Smooth muscle cell (in vitro differentiated cells): ENCODE measurements around the gene ASPDH. TPM values are rescaled to one million over a fixed set of nuclear protein-coding genes. Genes with fewer than 3 reads are reported as not detected.

Source experiments
- DNase-seq: peaks from one replicate; lab custom pipeline; 2025; ENCODE audit not compliant: unreplicated experiment; lab: John Stamatoyannopoulos, UW
- H2AFZ ChIP-seq: fragments of 200-600 bp; sonication (generic); 2 replicates; pipeline ENCODE4 v1.6.0; 2016; ENCODE audit warnings: antibody characterized with exemption, low read depth, mild to moderate bottlenecking
- H3F3A ChIP-seq: fragments of 200-600 bp; sonication (generic); 2 replicates; pipeline ENCODE4 v1.6.0; 2017; ENCODE audit warnings: antibody characterized with exemption, low read depth
- H3K27ac ChIP-seq: fragments of 200-600 bp; sonication (generic); 2 replicates; pipeline ENCODE4 v1.5.1; 2016; ENCODE audit warnings: low read depth, mild to moderate bottlenecking
- H3K27me3 ChIP-seq: fragments of 200-600 bp; sonication (generic); 2 replicates; pipeline ENCODE4 v1.6.1; 2016; ENCODE audit warnings: low read depth, mild to moderate bottlenecking
- H3K36me3 ChIP-seq: fragments of 200-600 bp; sonication (generic); 2 replicates; pipeline ENCODE4 v1.5.1; 2016; ENCODE audit warnings: low read depth
- H3K4me1 ChIP-seq: fragments of 200-600 bp; sonication (generic); 2 replicates; pipeline ENCODE4 v1.5.1; 2016; ENCODE audit warnings: low read depth
- H3K4me2 ChIP-seq: fragments of 200-600 bp; sonication (generic); 2 replicates; pipeline ENCODE4 v1.6.0; 2016; ENCODE audit warnings: mild to moderate bottlenecking
- H3K4me3 ChIP-seq: fragments of 200-600 bp; sonication (generic); 2 replicates; pipeline ENCODE4 v1.5.1; 2016; ENCODE audit warnings: mild to moderate bottlenecking
- H3K79me2 ChIP-seq: fragments of 200-600 bp; sonication (generic); 2 replicates; pipeline ENCODE4 v1.6.0; 2016; ENCODE audit warnings: low read depth, mild to moderate bottlenecking
- H3K9ac ChIP-seq: fragments of 200-600 bp; sonication (generic); 2 replicates; pipeline ENCODE4 v1.6.0; 2016; ENCODE audit warnings: low read depth
- H3K9me3 ChIP-seq: fragments of 200-600 bp; sonication (generic); replicated peaks from 2 replicates; pipeline ENCODE4 v1.5.1; 2016; ENCODE audit warnings: low read depth
- H4K20me1 ChIP-seq: fragments of 200-600 bp; sonication (generic); 2 replicates; pipeline ENCODE4 v1.6.0; 2016; ENCODE audit warnings: low read depth
- WGBS: methylation state at CpG from one replicate; pipeline ENCODE4 v1.1.7; 2016; ENCODE audit warnings: low lambda C conversion rate; 5-methylcytosine and 5-hydroxymethylcytosine counted together
- polyA plus RNA-seq: library from polyadenylated mRNA; unstranded; fragments of >200 nt; fragmentation: Nextera tagmentation; extraction: Ambion mirVana; gene quantifications from 2 replicates; pipeline ENCODE4 v1.2.1, GENCODE V29; 2016
- total RNA-seq: library from RNA; depleted of rRNA; stranded (reverse); fragments of >200 nt; gene quantifications from 2 replicates; pipeline ENCODE4 v1.2.3, GENCODE V29; 2014
- TF ChIP-seq, protein P1 (sequence below): fragments of 200-600 bp; sonication (generic); IDR thresholded peaks from 2 replicates; pipeline ENCODE4 v1.5.1; 2017; ENCODE audit warnings: borderline replicate concordance, mild to moderate bottlenecking, antibody characterized with exemption; ENCODE audit not compliant: insufficient read depth, poor library complexity, severe bottlenecking

ASPDH gene
- total and polyA plus RNA-seq, 2 experiments from 2014 or later, result not detected

DNA sequence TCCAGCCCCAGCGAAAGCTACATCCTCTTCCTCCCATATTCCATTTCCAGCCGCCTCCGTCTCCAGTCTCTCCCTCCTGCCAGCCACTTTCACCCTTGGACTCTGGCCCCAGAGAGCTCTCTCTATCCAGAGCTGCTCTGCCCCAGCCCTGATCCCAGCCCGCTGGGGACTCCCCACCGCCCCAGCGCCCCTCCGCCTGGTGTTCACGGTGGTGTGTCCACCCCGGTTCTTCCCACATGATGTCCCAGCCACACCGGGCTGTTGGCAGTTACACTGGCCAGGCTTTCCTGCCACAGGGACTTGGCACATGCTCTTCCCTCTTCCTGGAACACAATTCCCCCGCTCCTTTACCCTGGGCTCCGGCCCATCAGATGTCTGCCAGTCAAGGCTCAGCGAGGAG is 48.7 kb downstream of the ASPDH start:
- 98% methylated on average over 8 of the region's 13 CpGs for WGBS
- no peak for DNase-seq
- no peaks in the 10 kb centered on the region for H3K4me1 ChIP-seq

DNA sequence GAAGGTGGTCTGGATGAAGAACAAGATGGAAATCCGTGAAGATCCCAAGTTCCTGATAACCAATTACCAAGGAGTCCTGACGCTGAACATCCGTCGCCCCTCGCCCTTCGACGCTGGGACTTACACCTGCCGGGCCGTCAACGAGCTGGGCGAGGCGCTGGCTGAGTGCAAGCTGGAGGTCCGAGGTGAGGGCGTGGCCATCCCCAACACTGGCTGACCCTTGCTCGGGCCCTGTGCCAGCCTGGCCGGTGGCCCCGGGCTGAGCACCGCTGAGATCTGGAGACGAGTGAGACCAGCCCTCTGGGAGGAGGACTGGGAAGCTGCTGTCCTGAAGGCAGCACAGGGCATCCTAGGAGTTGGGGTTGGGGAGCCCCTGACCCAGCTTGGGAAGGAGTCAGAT is 49.4 kb downstream of the ASPDH start:
- Histone ChIP-seq H3K4me3 (no peak overlapping the region), H2AFZ (no peak overlapping the region), H3F3A (no peaks in the 10 kb centered on the region), H3K27ac (no peak overlapping the region), H3K4me2 (no peak overlapping the region), H3K79me2 (no peaks in the 10 kb centered on the region), H3K9me3 (no peaks in the 10 kb centered on the region), H3K27me3 (no peaks in the 10 kb centered on the region), H3K4me1 (no peaks in the 10 kb centered on the region), H3K9ac (no peak overlapping the region), H3K36me3 (no peaks in the 10 kb centered on the region), H4K20me1 (no peaks in the 10 kb centered on the region)
- WGBS, result 89% methylated on average over 19 of the region's 19 CpGs
- no peak for DNase-seq
- TF ChIP-seq, protein P1, sequence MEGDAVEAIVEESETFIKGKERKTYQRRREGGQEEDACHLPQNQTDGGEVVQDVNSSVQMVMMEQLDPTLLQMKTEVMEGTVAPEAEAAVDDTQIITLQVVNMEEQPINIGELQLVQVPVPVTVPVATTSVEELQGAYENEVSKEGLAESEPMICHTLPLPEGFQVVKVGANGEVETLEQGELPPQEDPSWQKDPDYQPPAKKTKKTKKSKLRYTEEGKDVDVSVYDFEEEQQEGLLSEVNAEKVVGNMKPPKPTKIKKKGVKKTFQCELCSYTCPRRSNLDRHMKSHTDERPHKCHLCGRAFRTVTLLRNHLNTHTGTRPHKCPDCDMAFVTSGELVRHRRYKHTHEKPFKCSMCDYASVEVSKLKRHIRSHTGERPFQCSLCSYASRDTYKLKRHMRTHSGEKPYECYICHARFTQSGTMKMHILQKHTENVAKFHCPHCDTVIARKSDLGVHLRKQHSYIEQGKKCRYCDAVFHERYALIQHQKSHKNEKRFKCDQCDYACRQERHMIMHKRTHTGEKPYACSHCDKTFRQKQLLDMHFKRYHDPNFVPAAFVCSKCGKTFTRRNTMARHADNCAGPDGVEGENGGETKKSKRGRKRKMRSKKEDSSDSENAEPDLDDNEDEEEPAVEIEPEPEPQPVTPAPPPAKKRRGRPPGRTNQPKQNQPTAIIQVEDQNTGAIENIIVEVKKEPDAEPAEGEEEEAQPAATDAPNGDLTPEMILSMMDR, result no peak

More for the DNA sequence above, 48.7 kb downstream of the ASPDH start:
- Histone ChIP-seq H3K9me3 (no peaks in the 10 kb centered on the region), H3K4me2 (no peak overlapping the region), H3K36me3 (no peaks in the 10 kb centered on the region), H3K27ac (no peak overlapping the region), H3K9ac (no peak overlapping the region), H4K20me1 (no peaks in the 10 kb centered on the region), H3K79me2 (no peaks in the 10 kb centered on the region), H2AFZ (no peak overlapping the region), H3F3A (no peaks in the 10 kb centered on the region), H3K4me3 (no peak overlapping the region), H3K27me3 (no peaks in the 10 kb centered on the region)
- TF ChIP-seq, protein P1, result no peak

DNA sequence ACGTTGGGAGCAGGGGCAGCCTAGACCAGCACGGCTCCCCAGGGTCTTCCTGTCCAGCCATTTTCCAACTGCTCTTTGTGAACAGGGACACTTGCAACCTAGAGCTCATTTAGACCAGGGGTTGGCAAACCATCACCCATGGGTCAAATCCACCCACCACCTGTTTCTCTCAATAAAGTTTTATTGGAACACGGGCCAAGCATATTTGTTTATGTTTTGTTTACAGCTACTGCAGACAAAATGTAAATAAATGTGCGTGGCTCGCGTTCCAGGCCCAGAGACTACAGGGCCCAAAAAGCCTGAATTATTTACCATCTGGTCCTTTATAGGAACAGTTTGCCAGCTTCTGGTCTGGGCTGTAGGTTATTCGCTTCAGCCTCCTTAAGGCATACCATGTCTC is 50.7 kb downstream of the ASPDH start:
- TF ChIP-seq, protein P1, result no peak
- Histone ChIP-seq H3K9ac (no peak overlapping the region), H4K20me1 (no peaks in the 10 kb centered on the region), H3K4me3 (no peak overlapping the region), H3K27me3 (no peaks in the 10 kb centered on the region), H2AFZ (no peak overlapping the region), H3K79me2 (no peaks in the 10 kb centered on the region), H3K4me1 (no peaks in the 10 kb centered on the region), H3K4me2 (no peak overlapping the region), H3K27ac (no peak overlapping the region), H3F3A (no peaks in the 10 kb centered on the region), H3K36me3 (no peaks in the 10 kb centered on the region), H3K9me3 (no peaks in the 10 kb centered on the region)
- DNase-seq, result no peak
- WGBS, result 81% methylated on average over 7 of the region's 7 CpGs

Other genes starting within 250 kb of the ASPDH start
- 0.54 and 1.4 TPM in 2 replicates for gene KCNC3, start 184.5 kb downstream of the ASPDH start, total RNA-seq
- 0.46 and 1.3 TPM in 2 replicates for gene KCNC3, start 184.5 kb downstream of the ASPDH start, polyA plus RNA-seq
- gene NAPSA, start 148.3 kb downstream of the ASPDH start, total RNA-seq, result 0.27 and 0.72 TPM in 2 replicates
- 0.65 and 2.1 TPM in 2 replicates for gene NAPSA, start 148.3 kb downstream of the ASPDH start, polyA plus RNA-seq
- gene NR1H2, start 137.5 kb downstream of the ASPDH start, total RNA-seq, result 39.5 and 48.3 TPM in 2 replicates
- gene NR1H2, start 137.5 kb downstream of the ASPDH start, polyA plus RNA-seq, result 69.7 and 85.7 TPM in 2 replicates
- 14.9 and 16.0 TPM in 2 replicates for gene POLD1, start 129.6 kb downstream of the ASPDH start, total RNA-seq
- gene POLD1, start 129.6 kb downstream of the ASPDH start, polyA plus RNA-seq, result 37.6 and 41.6 TPM in 2 replicates
- gene SPIB, start 95.0 kb downstream of the ASPDH start, total RNA-seq, result not detected in 2 replicates
- 0.17 TPM in 1 of 2 replicates, not detected in the other for gene SPIB, start 95.0 kb downstream of the ASPDH start, polyA plus RNA-seq
- 0.18 TPM in 1 of 2 replicates, not detected in the other for gene MYBPC2, start 81.0 kb downstream of the ASPDH start, total RNA-seq
- gene MYBPC2, start 81.0 kb downstream of the ASPDH start, polyA plus RNA-seq, result not detected in 2 replicates
- 49.0 and 51.7 TPM in 2 replicates for gene EMC10, start 37.4 kb downstream of the ASPDH start, total RNA-seq
- gene EMC10, start 37.4 kb downstream of the ASPDH start, polyA plus RNA-seq, result 18.0 and 22.0 TPM in 2 replicates
- 1.7 and 4.1 TPM in 2 replicates for gene GARIN5A, start 37.1 kb downstream of the ASPDH start, total RNA-seq
- 2.1 and 3.7 TPM in 2 replicates for gene GARIN5A, start 37.1 kb downstream of the ASPDH start, polyA plus RNA-seq
- 17.1 and 32.0 TPM in 2 replicates for gene JOSD2, start 2.7 kb downstream of the ASPDH start, total RNA-seq
- gene JOSD2, start 2.7 kb downstream of the ASPDH start, polyA plus RNA-seq, result 77.6 and 85.1 TPM in 2 replicates
- 8.6 and 10.1 TPM in 2 replicates for gene LRRC4B, start 54.5 kb upstream of the ASPDH start, total RNA-seq
- gene LRRC4B, start 54.5 kb upstream of the ASPDH start, polyA plus RNA-seq, result 1.7 and 2.2 TPM in 2 replicates
- gene SYT3, start 126.0 kb upstream of the ASPDH start, total RNA-seq, result 0.13 and 0.63 TPM in 2 replicates
- 0.54 and 1.8 TPM in 2 replicates for gene SYT3, start 126.0 kb upstream of the ASPDH start, polyA plus RNA-seq
- gene C19orf81, start 135.5 kb upstream of the ASPDH start, total RNA-seq, result 1.6 and 1.7 TPM in 2 replicates
- gene C19orf81, start 135.5 kb upstream of the ASPDH start, polyA plus RNA-seq, result 12.8 and 13.5 TPM in 2 replicates
- 2.1 and 4.1 TPM in 2 replicates for gene SHANK1, start 205.9 kb upstream of the ASPDH start, total RNA-seq
- 1.0 and 1.8 TPM in 2 replicates for gene SHANK1, start 205.9 kb upstream of the ASPDH start, polyA plus RNA-seq
- 48.3 and 53.4 TPM in 2 replicates for gene CLEC11A, start 209.5 kb upstream of the ASPDH start, total RNA-seq
- 138 and 155 TPM in 2 replicates for gene CLEC11A, start 209.5 kb upstream of the ASPDH start, polyA plus RNA-seq